IMR-90 (cell line): ENCODE data around the gene DGAT2. TPM values are rescaled to one million over a fixed set of nuclear protein-coding genes. Genes with fewer than 3 reads are reported as not detected.

Experiments used
- ATAC-seq: fragments of 200-7000 bp; cut with Tn5 transposase; 2 replicates; pipeline ENCODE4 v1.9.1; 2020; ENCODE audit warnings: low read depth, mild to moderate bottlenecking, moderate library complexity
- BruUV-seq: library from RNA; stranded (reverse); fragments of 400-500 nt; replicated peaks from 2 replicates; lab custom pipeline; 2021; lab: Mats Ljungman, UMichigan
- CTCF ChIA-PET: fragments of 300-600 bp; formaldehyde crosslinking; extraction: SDS; loops from one replicate; lab custom pipeline; 2021; ENCODE audit warnings: antibody characterized with exemption; lab: Yijun Ruan, JAX
- POLR2A ChIA-PET: fragments of 300-600 bp; sonication (Branson Sonifier 250); formaldehyde crosslinking; loops from one replicate; lab custom pipeline; 2022; ENCODE audit warnings: antibody characterized with exemption; ENCODE audit not compliant: unreplicated experiment; lab: Charles Lee
- DNase-seq: peaks from one replicate; pipeline ENCODE4 v3.0.0; 2013
- H2AFZ ChIP-seq: replicated peaks from 2 replicates; pipeline ENCODE3; 2013; ENCODE audit warnings: low read length, mild to moderate bottlenecking; ENCODE audit not compliant: poor library complexity
- H2AK5ac ChIP-seq: 2 replicates; pipeline ENCODE4 v1.6.1; 2013; ENCODE audit warnings: low read depth, low read length, inconsistent platforms
- H2AK9ac ChIP-seq: replicated peaks from 2 replicates; pipeline ENCODE3; 2013; ENCODE audit warnings: mild to moderate bottlenecking, low read depth, low read length, moderate library complexity; ENCODE audit not compliant: poor library complexity
- H2BK120ac ChIP-seq: 2 replicates; pipeline ENCODE4 v1.6.1; 2013; ENCODE audit warnings: low read depth, low read length, inconsistent platforms
- H2BK15ac ChIP-seq: 3 replicates; pipeline ENCODE4 v1.6.1; 2013; ENCODE audit warnings: low read depth, low read length, inconsistent platforms
- H2BK20ac ChIP-seq: 2 replicates; pipeline ENCODE4 v1.6.1; 2013; ENCODE audit warnings: low read depth, mild to moderate bottlenecking, inconsistent platforms, low read length, moderate library complexity
- H2BK5ac ChIP-seq: 2 replicates; pipeline ENCODE4 v1.6.1; 2013; ENCODE audit warnings: mild to moderate bottlenecking, low read depth, low read length, inconsistent platforms; ENCODE audit not compliant: poor library complexity, severe bottlenecking
- H3K14ac ChIP-seq: replicated peaks from 2 replicates; pipeline ENCODE4 v1.6.1; 2013; ENCODE audit warnings: low read depth, low read length, inconsistent platforms
- H3K18ac ChIP-seq: 2 replicates; pipeline ENCODE4 v1.6.1; 2013; ENCODE audit warnings: low read depth, low read length, control low read depth
- H3K23ac ChIP-seq: 2 replicates; pipeline ENCODE4 v1.6.1; 2013; ENCODE audit warnings: low read depth, low read length, inconsistent platforms
- H3K27ac ChIP-seq: 2 replicates; pipeline ENCODE4 v1.5.1; 2013; ENCODE audit warnings: mild to moderate bottlenecking, control low read depth, low read length; ENCODE audit not compliant: insufficient read depth
- H3K27me3 ChIP-seq: 2 replicates; pipeline ENCODE4 v1.6.1; 2013; ENCODE audit warnings: low read length; ENCODE audit not compliant: control insufficient read depth, insufficient read depth
- H3K36me3 ChIP-seq: 2 replicates; pipeline ENCODE4 v1.6.1; 2013; ENCODE audit warnings: low read length, mixed read lengths; ENCODE audit not compliant: control insufficient read depth, insufficient read depth
- H3K4ac ChIP-seq: 2 replicates; pipeline ENCODE4 v1.6.1; 2013; ENCODE audit warnings: low read depth, low read length, inconsistent platforms
- H3K4me1 ChIP-seq: 2 replicates; pipeline ENCODE4 v1.6.1; 2013; ENCODE audit warnings: low read length, mixed read lengths; ENCODE audit not compliant: control insufficient read depth, insufficient read depth
- H3K4me2 ChIP-seq: 2 replicates; pipeline ENCODE4 v1.6.1; 2013; ENCODE audit warnings: low read depth, mild to moderate bottlenecking, control low read depth, low read length, moderate library complexity
- H3K4me3 ChIP-seq: 2 replicates; pipeline ENCODE4 v1.5.1; 2013; ENCODE audit warnings: low read depth, mild to moderate bottlenecking, control low read depth, low read length, moderate library complexity; ENCODE audit not compliant: insufficient read depth
- H3K56ac ChIP-seq: 2 replicates; pipeline ENCODE4 v1.6.1; 2013; ENCODE audit warnings: low read length, inconsistent platforms; ENCODE audit not compliant: insufficient read depth; ENCODE audit errors: extremely low read depth
- H3K79me1 ChIP-seq, 2 experiments: 2 replicates each; pipeline ENCODE4 v1.6.1; 2013; ENCODE audit warnings: low read length in 2 of 2, inconsistent platforms in 1 of 2, low read depth in 1 of 2
- H3K9ac ChIP-seq: 2 replicates; pipeline ENCODE4 v1.6.1; 2013; ENCODE audit warnings: low read depth, low read length, control low read depth
- H3K9me1 ChIP-seq: 2 replicates; pipeline ENCODE4 v1.6.1; 2013; ENCODE audit warnings: low read length, inconsistent platforms; ENCODE audit not compliant: insufficient read depth
- H3K9me3 ChIP-seq: 2 replicates; pipeline ENCODE4 v1.6.1; 2013; ENCODE audit warnings: low read length; ENCODE audit not compliant: control insufficient read depth, insufficient read depth
- H4K20me1 ChIP-seq: 2 replicates; pipeline ENCODE4 v1.6.1; 2013; ENCODE audit warnings: low read length, inconsistent platforms; ENCODE audit not compliant: insufficient read depth
- H4K5ac ChIP-seq: 2 replicates; pipeline ENCODE4 v1.6.1; 2013; ENCODE audit warnings: mild to moderate bottlenecking, low read depth, low read length, control low read depth
- H4K8ac ChIP-seq, 2 experiments: 2 replicates each; pipeline ENCODE4 v1.6.1; 2013; ENCODE audit warnings: low read depth in 2 of 2, low read length in 2 of 2, control low read depth in 1 of 2, inconsistent platforms in 1 of 2
- H4K91ac ChIP-seq: 2 replicates; pipeline ENCODE4 v1.6.1; 2013; ENCODE audit warnings: low read depth, low read length, inconsistent platforms; ENCODE audit not compliant: insufficient read depth
- CEBPB ChIP-seq: IDR thresholded peaks from 2 replicates; pipeline ENCODE4 v1.6.1; 2012; ENCODE audit warnings: low read depth, low read length, improper control_type of control experiment
- SMC3 ChIP-seq: fragments of 150-350 bp; IDR thresholded peaks from 2 replicates; pipeline ENCODE4 v1.6.1; 2016; ENCODE audit warnings: low read depth, mild to moderate bottlenecking, antibody characterized with exemption, low read length, moderate library complexity
- dilution Hi-C: fragments of 300-500 bp; cut with HindIII; formaldehyde crosslinking; loops from one replicate; pipeline ENCODE4 v1.14.3; 2018; ENCODE audit warnings: low sequenced_read_pairs; ENCODE audit not compliant: unreplicated experiment
- in situ Hi-C: fragments of 300-500 bp; cut with MboI; formaldehyde crosslinking; loops from 3 replicates; pipeline ENCODE4 v1.14.3; 2019; ENCODE audit warnings: low sequenced_read_pairs, inconsistent platforms, mixed read lengths
- intact Hi-C: fragments of 100-400 bp; cut with micrococcal nuclease; formaldehyde crosslinking; loops from 2 replicates; pipeline ENCODE4 v1.10.0; 2022
- polyA plus RNA-seq, 3 experiments: library from polyadenylated mRNA; depleted of rRNA; stranded (reverse); fragments of >200 nt; gene quantifications; 2 replicates each; pipeline ENCODE4 v1.2.3, GENCODE V29; 2012; ENCODE audit warnings: low replicate concordance in 1 of 3
- total RNA-seq: library from RNA; depleted of rRNA; stranded (reverse); fragments of >200 nt; gene quantifications from 2 replicates; pipeline ENCODE4 v1.2.3, GENCODE V29; 2012

DGAT2 gene
- total and polyA plus RNA-seq, 2 of the 4 experiments (the other 2 are of a cell fraction) = 2.3 to 2.4 TPM

GRCh38 chr11:75839851-75840250, 71.3 kb downstream of the DGAT2 start:
- Histone ChIP-seq H3K23ac (no peak overlapping the region), H4K5ac (no peak overlapping the region), H3K4ac (no peak overlapping the region), H3K79me1 (peaks cover 9 to 22% of the 10 kb centered on the region in 2 experiments), H3K18ac (no peak overlapping the region), H2BK5ac (no peak overlapping the region), H2AK9ac (no peak overlapping the region), H3K4me1 (no peaks in the 10 kb centered on the region), H2AFZ (no peak overlapping the region), H2BK120ac (no peak overlapping the region), H3K14ac (no peak overlapping the region), H3K4me3 (no peak overlapping the region), H3K56ac (no peak overlapping the region), H2AK5ac (no peak overlapping the region), H4K91ac (no peak overlapping the region), H3K27ac (no peak overlapping the region), H2BK20ac (no peak overlapping the region), H3K9me1 (0 out of 2 replicates have a peak, but pooled peaks cover 4% of the 10 kb centered on the region), H3K27me3 (no peaks in the 10 kb centered on the region), H3K4me2 (no peak overlapping the region), H4K8ac (no peak overlapping the region), H4K20me1 (peaks cover 7% of the 10 kb centered on the region; the same call in 1 of the 2 replicates), H2BK15ac (no peak overlapping the region), H3K9me3 (no peaks in the 10 kb centered on the region), H3K9ac (no peak overlapping the region), H3K36me3 (0 out of 2 replicates have a peak, but pooled peaks cover 1% of the 10 kb centered on the region)
- POLR2A ChIA-PET = interaction anchor here (0.5 kb wide), 1 partner anchor 297 kb away, joined by 3 read pairs; no protein-coding TSS in a partner anchor
- CTCF ChIA-PET = interaction anchor here (1.2 kb wide), 2 partner anchors 11 to 13 kb away, joined by 3 read pairs; no protein-coding TSS in a partner anchor
- dilution Hi-C loops (no loop called here), intact Hi-C loops (loop anchor here (2.0 kb wide), 1 partner anchor 13 kb away; no protein-coding TSS in a partner anchor), in situ Hi-C loops (no loop called here)
- DNase-seq (no peak), ATAC-seq (no peak)
- no TSS peak for BruUV-seq
- TF ChIP-seq CEBPB = 0 out of 2 replicates have a peak, but pooled peaks have one; percentile 16
- TF ChIP-seq SMC3 = no peak
